Suprapubic skin (tissue), 4 donors: ENCODE data around the gene G6PC1.

ENCODE experiments used
- POLR2A ChIP-seq, 2 donors: fragments of 450-650 bp; IDR thresholded peaks; one replicate each; pipeline ENCODE4 v1.6.1; 2017; ENCODE audit warnings: antibody characterized with exemption in 2 of 2, mild to moderate bottlenecking in 2 of 2, moderate library complexity in 2 of 2
- POLR2AphosphoS5 ChIP-seq, 3 donors: sonication (generic); formaldehyde crosslinking; IDR thresholded peaks; one replicate each; pipeline ENCODE4 v1.6.1; 2017; ENCODE audit warnings: antibody characterized with exemption in 3 of 3
- TF ChIP-seq, protein P1 (sequence below), 2 donors: fragments of 200-600 bp in 1 of 2; fragments of 450-650 bp in 1 of 2; sonication (generic) in 1 of 2; IDR thresholded peaks; one replicate each; pipeline ENCODE4 v1.5.1; 2016 to 2019; ENCODE audit warnings: antibody characterized with exemption in 2 of 2, mild to moderate bottlenecking in 1 of 2, moderate library complexity in 1 of 2

- TF ChIP-seq, protein P1, sequence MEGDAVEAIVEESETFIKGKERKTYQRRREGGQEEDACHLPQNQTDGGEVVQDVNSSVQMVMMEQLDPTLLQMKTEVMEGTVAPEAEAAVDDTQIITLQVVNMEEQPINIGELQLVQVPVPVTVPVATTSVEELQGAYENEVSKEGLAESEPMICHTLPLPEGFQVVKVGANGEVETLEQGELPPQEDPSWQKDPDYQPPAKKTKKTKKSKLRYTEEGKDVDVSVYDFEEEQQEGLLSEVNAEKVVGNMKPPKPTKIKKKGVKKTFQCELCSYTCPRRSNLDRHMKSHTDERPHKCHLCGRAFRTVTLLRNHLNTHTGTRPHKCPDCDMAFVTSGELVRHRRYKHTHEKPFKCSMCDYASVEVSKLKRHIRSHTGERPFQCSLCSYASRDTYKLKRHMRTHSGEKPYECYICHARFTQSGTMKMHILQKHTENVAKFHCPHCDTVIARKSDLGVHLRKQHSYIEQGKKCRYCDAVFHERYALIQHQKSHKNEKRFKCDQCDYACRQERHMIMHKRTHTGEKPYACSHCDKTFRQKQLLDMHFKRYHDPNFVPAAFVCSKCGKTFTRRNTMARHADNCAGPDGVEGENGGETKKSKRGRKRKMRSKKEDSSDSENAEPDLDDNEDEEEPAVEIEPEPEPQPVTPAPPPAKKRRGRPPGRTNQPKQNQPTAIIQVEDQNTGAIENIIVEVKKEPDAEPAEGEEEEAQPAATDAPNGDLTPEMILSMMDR (IDR thresholded peaks at IDR 0.05) = no peak
- no peak for TF ChIP-seq POLR2AphosphoS5 (IDR thresholded peaks at IDR 0.05)
- no peak for TF ChIP-seq POLR2A (IDR thresholded peaks at IDR 0.05)
These were observed 16.6 kb upstream of the G6PC1 start for GRCh38 chr17:42883802-42884558.
